Gastrocnemius medialis (tissue), 4 donors: ENCODE measurements around the gene PRC1. TPM values are rescaled to one million over a fixed set of nuclear protein-coding genes. Genes with fewer than 3 reads are reported as not detected.
A peak's percentile ranks its signal among the peaks of the same experiment; 100 is the strongest.

Experiments
- ATAC-seq, 2 donors: fragments of 150-250 bp; one replicate each; pipeline ENCODE4 v1.9.1; 2016
- DNase-seq, 2 donors: peaks; one replicate each; pipeline ENCODE4 v3.0.0-alpha.2; 2019
- H3K27ac ChIP-seq, 4 donors: fragments of 200-600 bp; sonication (generic); 1 replicate in 1 of 4; 2 replicates in 3 of 4; pipeline ENCODE4 v1.5.1; 2016 to 2018; ENCODE audit warnings: mild to moderate bottlenecking in 2 of 4, moderate library complexity in 1 of 4
- H3K27me3 ChIP-seq, 3 donors: fragments of 200-600 bp; sonication (generic) in 2 of 3; 1 replicate in 1 of 3; 2 replicates in 2 of 3; pipeline versions ENCODE4 v1.5.1 to v1.6.0; 2016 to 2019; ENCODE audit warnings: mild to moderate bottlenecking in 1 of 3, moderate library complexity in 1 of 3
- H3K36me3 ChIP-seq, 2 donors: fragments of 200-600 bp; sonication (generic) in 1 of 2; one replicate each; pipeline ENCODE4 v1.5.1; 2017 to 2018
- H3K4me1 ChIP-seq, 2 donors: fragments of 200-600 bp; sonication (generic) in 1 of 2; one replicate each; pipeline ENCODE4 v1.5.1; 2016 to 2017; ENCODE audit warnings: mild to moderate bottlenecking in 2 of 2
- H3K4me3 ChIP-seq, 4 donors: fragments of 200-600 bp; sonication (generic) in 3 of 4; 1 replicate in 1 of 4; 2 replicates in 3 of 4; pipeline ENCODE4 v1.5.1; 2016 to 2019; ENCODE audit warnings: mild to moderate bottlenecking in 2 of 4
- H3K9me3 ChIP-seq, 3 donors: fragments of 200-600 bp; sonication (generic) in 2 of 3; 1 replicate in 1 of 3; 2 replicates in 2 of 3; pipeline ENCODE4 v1.5.1; 2016 to 2019
- CTCF ChIP-seq, 5 experiments: fragments of 450-650 bp in 3 of 5; fragments of 200-600 bp in 2 of 5; sonication (generic) in 2 of 5; IDR thresholded peaks in 4 of 5; conservative IDR thresholded peaks in 1 of 5; 1 replicate in 4 of 5; 2 replicates in 1 of 5; pipeline ENCODE4 v1.5.1; 2016 to 2019; ENCODE audit warnings: antibody characterized with exemption in 5 of 5, mild to moderate bottlenecking in 3 of 5, moderate library complexity in 3 of 5
- POLR2A ChIP-seq, 2 donors: fragments of 450-650 bp; IDR thresholded peaks; one replicate each; pipeline ENCODE4 v1.6.1; 2017; ENCODE audit warnings: antibody characterized with exemption in 2 of 2, mild to moderate bottlenecking in 2 of 2, moderate library complexity in 2 of 2
- in situ Hi-C, 4 donors: fragments of 200-750 bp; cut with MboI; loops; one replicate each; pipeline versions ENCODE4 v1.15.0 to v1.8.0; 2017; ENCODE audit warnings: low sequenced_read_pairs in 4 of 4
- intact Hi-C: fragments of 100-400 bp; cut with DNase I; formaldehyde crosslinking; loops from one replicate; pipeline ENCODE4 v1.15.1; 2023; ENCODE audit warnings: low total_unique reads
- total RNA-seq, 4 donors: library from RNA; depleted of rRNA; stranded (reverse); fragments of >200 nt; gene quantifications; one replicate each; pipeline versions ENCODE4 v1.1.0 to v1.2.3, GENCODE V29; 2016

Gene PRC1
- total RNA-seq, 4 donors from 2014 or later = 1.4 to 9.9 (median 4.9) TPM

GRCh38 chr15:90959028-90959595, 35.2 kb downstream of the PRC1 start:
- ATAC-seq (no peak), DNase-seq (no peak)
- H3K4me1 ChIP-seq = peaks cover 30 to 39% of the 10 kb centered on the region in 2 donors
- intact Hi-C loops (no loop called here), in situ Hi-C loops (loop anchor here (10.0 to 25.0 kb wide), 4 partner anchors 86 to 316 kb away; no protein-coding TSS in a partner anchor)
- peaks cover 0 to 14% of the 10 kb centered on the region in 2 donors for H3K36me3 ChIP-seq
- H3K9me3 ChIP-seq = no peaks in the 10 kb centered on the region
- H3K27ac ChIP-seq = peak overlapping the region; percentile 60 to 70 (median 64)
- H3K27me3 ChIP-seq = no peaks in the 10 kb centered on the region
- no peak overlapping the region for H3K4me3 ChIP-seq
- no peak for TF ChIP-seq CTCF (IDR thresholded peaks at IDR 0.05 in 4 of 5, conservative IDR thresholded peaks at IDR 0.05 in 1 of 5)
- TF ChIP-seq POLR2A (IDR thresholded peaks at IDR 0.05) = no peak

GRCh38 chr15:90957791-90958190, 36.5 kb downstream of the PRC1 start:
- DNase-seq (no peak), ATAC-seq (no peak)
- intact Hi-C loops (loop anchor here (2.0 kb wide), 2 partner anchors 91 to 313 kb away; no protein-coding TSS in a partner anchor), in situ Hi-C loops (loop anchor here (10.0 to 25.0 kb wide), 4 partner anchors 87 to 317 kb away; no protein-coding TSS in a partner anchor)
- TF ChIP-seq POLR2A (IDR thresholded peaks at IDR 0.05) (no peak), CTCF (IDR thresholded peaks at IDR 0.05 in 4 of 5, conservative IDR thresholded peaks at IDR 0.05 in 1 of 5) (no peak)
- H3K27ac ChIP-seq = peak overlapping the region in 3 of 4 donors; percentile 71 to 79 (median 75)
- H3K9me3 ChIP-seq = no peaks in the 10 kb centered on the region
- no peaks in the 10 kb centered on the region for H3K27me3 ChIP-seq
- peaks cover 0 to 15% of the 10 kb centered on the region in 2 donors for H3K36me3 ChIP-seq
- H3K4me1 ChIP-seq = peaks cover 30 to 39% of the 10 kb centered on the region in 2 donors
- H3K4me3 ChIP-seq = peak overlapping the region; percentile 65 to 78 (median 70)

GRCh38 chr15:90957031-90957790, 37.1 kb downstream of the PRC1 start:
- Histone ChIP-seq H3K27me3 (no peaks in the 10 kb centered on the region), H3K4me3 (peak overlapping the region; percentile 65 to 78 (median 70)), H3K9me3 (no peaks in the 10 kb centered on the region), H3K36me3 (peaks cover 0 to 17% of the 10 kb centered on the region in 2 donors), H3K4me1 (peaks cover 30 to 39% of the 10 kb centered on the region in 2 donors), H3K27ac (peak overlapping the region; percentile 71 to 79 (median 76))
- ATAC-seq = peak; percentile 12 to 16
- intact Hi-C loops (loop anchor here (2.0 kb wide), 2 partner anchors 92 to 314 kb away; no protein-coding TSS in a partner anchor), in situ Hi-C loops (loop anchor here (10.0 to 25.0 kb wide), 4 partner anchors 88 to 318 kb away; no protein-coding TSS in a partner anchor)
- no peak for TF ChIP-seq POLR2A (IDR thresholded peaks at IDR 0.05)
- TF ChIP-seq CTCF (IDR thresholded peaks at IDR 0.05 in 4 of 5, conservative IDR thresholded peaks at IDR 0.05 in 1 of 5) = no peak
- no peak for DNase-seq

GRCh38 chr15:90956274-90957030, 37.9 kb downstream of the PRC1 start:
- peak; percentile 46 to 74 for DNase-seq
- Histone ChIP-seq H3K9me3 (no peaks in the 10 kb centered on the region), H3K4me1 (peaks cover 30 to 39% of the 10 kb centered on the region in 2 donors), H3K27ac (peak overlapping the region; percentile 71 to 79 (median 76)), H3K4me3 (peak overlapping the region; percentile 65 to 78 (median 70)), H3K36me3 (peaks cover 0 to 25% of the 10 kb centered on the region in 2 donors), H3K27me3 (no peaks in the 10 kb centered on the region)
- ATAC-seq = peak; percentile 39 to 43
- in situ Hi-C loops = loop anchor here (10.0 to 25.0 kb wide), 4 partner anchors 88 to 318 kb away; no protein-coding TSS in a partner anchor
- TF ChIP-seq POLR2A (IDR thresholded peaks at IDR 0.05) = peak; percentile 34 to 54
- peak; percentile 88 to 99 (median 94) for TF ChIP-seq CTCF (IDR thresholded peaks at IDR 0.05 in 4 of 5, conservative IDR thresholded peaks at IDR 0.05 in 1 of 5)
- intact Hi-C loops = loop anchor here (2.0 kb wide), 2 partner anchors 92 to 314 kb away; no protein-coding TSS in a partner anchor
